Fibroblast of mammary gland (primary cell): Measurements from ENCODE around the gene PLAGL1.

Experiments used
- DNase-seq: peaks from one replicate; pipeline ENCODE4 v3.0.0-alpha.2; 2010; ENCODE audit warnings: low read depth
- H3K4me3 ChIP-seq: 2 replicates; pipeline ENCODE4 v1.5.1; 2011; ENCODE audit warnings: low read depth, mild to moderate bottlenecking, low read length, moderate library complexity; ENCODE audit not compliant: control insufficient read depth
- TF ChIP-seq, protein P1 (sequence below): conservative IDR thresholded peaks from 2 replicates; pipeline ENCODE4 v1.5.1; 2011; ENCODE audit warnings: low read depth, low read length, inconsistent platforms; ENCODE audit not compliant: control insufficient read depth, insufficient read depth

PLAGL1 gene

DNA sequence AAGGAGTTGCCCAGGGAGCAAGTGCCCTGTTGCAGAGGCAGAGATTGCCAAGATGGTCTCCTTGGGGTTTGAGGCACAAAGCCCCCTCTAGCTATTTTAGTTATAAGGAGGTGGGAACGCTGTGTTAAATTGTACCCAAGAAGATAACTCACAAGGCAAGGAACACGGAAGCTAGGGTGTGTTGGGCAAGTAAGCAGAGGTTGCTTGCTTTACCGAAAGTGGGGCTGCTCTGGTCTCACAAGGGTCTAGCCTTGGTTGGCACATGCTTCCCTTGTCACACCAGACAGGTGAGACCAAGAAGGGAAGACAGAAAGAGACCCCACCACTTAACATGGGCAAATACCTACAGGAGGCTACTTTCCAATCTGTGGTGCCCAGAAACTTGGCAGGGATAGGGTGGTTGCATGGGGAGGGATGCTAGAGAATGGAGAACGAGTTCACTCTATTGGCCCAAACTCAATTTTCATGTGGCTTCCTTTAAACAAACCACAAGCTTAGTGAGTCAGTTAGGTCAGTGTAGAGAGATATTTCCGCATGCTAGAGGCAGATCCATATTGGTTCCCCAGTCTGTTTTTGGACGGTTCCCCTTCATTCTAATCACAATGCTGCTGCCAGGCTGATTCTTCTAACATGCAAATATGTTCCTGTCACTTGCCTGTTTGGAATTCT is 42.4 kb downstream of the PLAGL1 start:
- TF ChIP-seq, protein P1, sequence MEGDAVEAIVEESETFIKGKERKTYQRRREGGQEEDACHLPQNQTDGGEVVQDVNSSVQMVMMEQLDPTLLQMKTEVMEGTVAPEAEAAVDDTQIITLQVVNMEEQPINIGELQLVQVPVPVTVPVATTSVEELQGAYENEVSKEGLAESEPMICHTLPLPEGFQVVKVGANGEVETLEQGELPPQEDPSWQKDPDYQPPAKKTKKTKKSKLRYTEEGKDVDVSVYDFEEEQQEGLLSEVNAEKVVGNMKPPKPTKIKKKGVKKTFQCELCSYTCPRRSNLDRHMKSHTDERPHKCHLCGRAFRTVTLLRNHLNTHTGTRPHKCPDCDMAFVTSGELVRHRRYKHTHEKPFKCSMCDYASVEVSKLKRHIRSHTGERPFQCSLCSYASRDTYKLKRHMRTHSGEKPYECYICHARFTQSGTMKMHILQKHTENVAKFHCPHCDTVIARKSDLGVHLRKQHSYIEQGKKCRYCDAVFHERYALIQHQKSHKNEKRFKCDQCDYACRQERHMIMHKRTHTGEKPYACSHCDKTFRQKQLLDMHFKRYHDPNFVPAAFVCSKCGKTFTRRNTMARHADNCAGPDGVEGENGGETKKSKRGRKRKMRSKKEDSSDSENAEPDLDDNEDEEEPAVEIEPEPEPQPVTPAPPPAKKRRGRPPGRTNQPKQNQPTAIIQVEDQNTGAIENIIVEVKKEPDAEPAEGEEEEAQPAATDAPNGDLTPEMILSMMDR, result no peak
- no peak overlapping the region for H3K4me3 ChIP-seq
- DNase-seq, result peak; percentile 72

DNA sequence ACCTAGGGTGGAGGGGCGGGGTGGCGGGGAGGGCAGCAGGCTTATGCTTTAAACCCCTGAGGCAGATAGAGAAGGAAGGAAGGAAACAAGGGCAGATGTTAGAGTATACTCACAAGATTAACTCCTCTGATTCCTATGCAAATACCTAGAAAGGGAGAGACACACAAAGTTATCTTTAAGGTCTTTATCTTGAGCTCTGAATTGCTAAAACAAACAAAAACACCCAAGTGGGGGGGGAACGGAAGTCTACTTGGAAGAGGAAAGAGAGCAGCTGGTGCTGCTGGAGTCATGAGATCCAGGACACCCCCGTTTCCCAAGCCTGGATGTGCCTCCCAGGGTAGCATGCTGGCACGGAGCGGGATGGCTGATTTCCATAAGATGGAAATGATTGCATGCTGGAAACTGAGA is 43.4 kb downstream of the PLAGL1 start:
- TF ChIP-seq, protein P1, result no peak
- DNase-seq, result no peak
- H3K4me3 ChIP-seq, result no peak overlapping the region

DNA sequence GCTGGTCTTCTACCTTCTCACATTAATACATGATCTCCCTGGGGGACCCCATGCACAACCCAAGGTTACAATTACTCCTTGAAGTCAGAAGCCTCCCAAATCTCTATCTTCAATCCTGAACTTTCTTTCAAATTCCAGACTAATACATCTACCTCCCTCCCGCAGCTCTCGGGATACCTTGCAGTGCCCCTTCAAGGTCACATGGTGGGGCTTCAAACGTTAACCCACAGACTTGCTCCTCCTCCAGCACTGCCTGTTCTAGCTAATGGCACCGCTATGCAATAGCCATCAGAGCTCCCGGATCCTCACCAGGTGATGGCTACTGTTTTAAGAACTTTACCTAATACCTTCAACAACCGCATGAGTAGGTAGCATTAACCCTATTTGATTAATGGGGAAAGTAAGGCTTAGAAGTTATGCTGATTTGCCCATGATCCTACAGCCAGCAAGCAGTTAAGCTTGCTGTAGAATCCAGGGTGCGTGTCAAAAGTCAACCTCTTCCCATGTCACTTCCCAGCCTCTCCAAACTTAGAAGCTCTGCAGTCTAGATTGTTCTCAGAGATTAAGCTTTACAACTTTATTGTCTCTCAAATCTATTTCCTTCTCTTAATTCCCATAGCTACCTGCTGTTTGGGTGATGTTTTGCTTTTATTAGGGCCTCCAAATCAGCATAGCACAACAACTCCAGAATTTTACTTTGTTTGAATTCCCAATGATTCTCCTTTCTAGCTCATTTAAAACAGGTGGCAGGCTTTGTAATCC is 44.7 kb downstream of the PLAGL1 start:
- TF ChIP-seq, protein P1, result no peak
- DNase-seq, result no peak
- H3K4me3 ChIP-seq, result no peak overlapping the region

DNA sequence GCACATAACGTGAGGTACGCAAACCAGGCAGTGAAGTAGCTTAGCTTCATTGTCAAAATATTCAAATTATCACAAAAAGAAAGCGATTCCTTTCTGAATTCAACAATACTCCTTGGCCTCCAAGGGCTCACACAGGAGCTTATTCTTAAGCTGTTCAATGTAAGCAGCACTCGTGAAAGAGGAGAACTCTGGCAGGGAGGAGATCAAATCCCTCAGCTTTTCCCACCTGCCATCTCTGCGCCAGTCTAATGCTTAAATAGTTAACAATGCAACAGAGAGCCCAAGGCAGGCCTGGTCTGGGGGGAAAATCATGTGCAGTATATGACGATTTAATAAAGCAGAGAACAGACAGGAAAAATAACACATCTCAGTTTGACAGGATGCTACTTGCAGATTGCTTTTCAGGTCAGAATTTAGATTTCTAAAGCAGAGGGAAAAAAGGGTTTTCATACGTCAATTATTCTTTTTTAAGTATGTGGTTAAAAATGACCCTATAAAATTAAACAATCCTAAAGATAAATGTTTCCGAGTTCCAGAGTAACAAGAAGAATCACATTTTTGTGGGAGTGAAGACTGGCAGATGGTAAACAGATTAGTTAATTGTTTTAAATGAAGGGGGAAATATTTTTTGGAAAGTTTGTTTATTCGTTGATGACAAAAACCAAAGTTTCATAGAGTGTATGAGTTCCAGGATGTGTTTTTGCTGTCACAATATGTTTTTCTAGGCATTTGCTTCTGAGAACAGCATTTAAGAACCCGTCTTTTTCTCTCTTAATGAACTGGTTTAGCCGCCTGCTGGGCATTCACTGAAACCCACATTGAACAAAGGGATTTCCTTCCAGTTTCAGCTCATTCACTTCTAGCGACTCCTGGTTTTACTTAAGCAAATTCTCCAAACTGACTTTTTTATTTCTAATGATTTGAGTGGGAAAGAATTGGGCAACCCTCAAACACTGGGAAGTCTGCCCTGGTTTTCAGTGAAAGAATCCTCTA is 45.9 kb downstream of the PLAGL1 start:
- DNase-seq, result peak; percentile 66
- TF ChIP-seq, protein P1, result peak; percentile 57
- H3K4me3 ChIP-seq, result no peak overlapping the region

DNA sequence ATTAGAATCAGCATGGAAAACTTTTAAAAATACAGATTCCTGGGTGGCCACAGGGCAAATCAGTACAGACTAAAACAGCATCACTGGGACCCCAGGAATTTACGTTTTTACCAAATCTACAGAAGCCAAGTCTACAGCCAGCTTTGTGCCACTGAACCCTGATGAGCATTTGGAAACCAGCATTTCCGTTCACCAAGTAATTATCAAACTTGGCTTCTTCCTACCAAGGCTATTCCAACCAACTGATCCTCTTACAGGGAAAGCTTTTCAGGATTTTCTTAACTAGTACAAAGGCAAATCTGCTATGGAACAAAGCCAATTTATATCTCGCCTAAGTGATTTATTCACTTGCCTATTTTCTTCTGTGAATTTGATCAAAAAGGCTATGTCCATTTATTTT is 47.0 kb downstream of the PLAGL1 start:
- no peak overlapping the region for H3K4me3 ChIP-seq
- no peak for DNase-seq
- TF ChIP-seq, protein P1, result no peak

DNA sequence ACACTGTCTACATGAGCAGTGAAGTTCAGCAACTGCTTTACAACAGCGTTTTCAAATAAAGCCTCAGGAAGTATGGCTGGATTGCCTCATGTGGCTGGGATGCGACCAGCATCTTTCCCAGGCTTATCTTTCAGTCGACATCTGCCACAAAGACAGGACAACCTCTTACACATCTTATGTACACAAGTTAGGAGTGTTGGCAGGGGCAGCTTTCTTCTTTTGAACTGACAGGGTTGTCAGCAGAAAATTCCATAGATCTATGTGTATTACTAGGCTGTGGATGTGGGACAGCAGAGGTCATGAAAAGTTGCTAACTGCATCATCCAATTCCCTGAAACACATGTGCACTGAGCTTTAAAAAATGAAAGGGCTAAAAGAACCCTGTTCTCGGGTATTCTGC is 48.1 kb downstream of the PLAGL1 start:
- no peak overlapping the region for H3K4me3 ChIP-seq
- TF ChIP-seq, protein P1, result no peak
- no peak for DNase-seq
